ENCODE measurements around the gene UGT1A10.

DNA sequence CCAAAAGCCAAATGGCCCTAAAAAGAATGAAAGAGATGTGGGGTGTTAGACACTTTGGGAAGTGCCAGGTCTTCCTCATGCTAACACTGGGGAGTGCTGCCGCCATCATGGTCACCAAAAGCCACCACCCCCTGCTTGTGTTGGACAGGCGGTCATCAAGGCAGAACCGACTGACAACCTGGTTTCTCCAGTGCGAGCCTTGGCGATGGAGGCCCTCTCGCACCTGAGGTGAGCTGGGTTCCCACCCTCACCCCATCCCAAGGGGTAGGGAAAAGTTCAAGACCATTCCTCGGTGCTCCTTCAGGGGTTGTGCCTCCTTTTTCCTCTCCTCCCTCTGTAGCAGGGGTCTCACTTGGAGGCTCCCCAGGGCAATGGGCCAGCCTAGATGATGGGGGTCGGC, 175.5 kb downstream of the UGT1A10 start:
- TF ChIP-seq, protein P1, sequence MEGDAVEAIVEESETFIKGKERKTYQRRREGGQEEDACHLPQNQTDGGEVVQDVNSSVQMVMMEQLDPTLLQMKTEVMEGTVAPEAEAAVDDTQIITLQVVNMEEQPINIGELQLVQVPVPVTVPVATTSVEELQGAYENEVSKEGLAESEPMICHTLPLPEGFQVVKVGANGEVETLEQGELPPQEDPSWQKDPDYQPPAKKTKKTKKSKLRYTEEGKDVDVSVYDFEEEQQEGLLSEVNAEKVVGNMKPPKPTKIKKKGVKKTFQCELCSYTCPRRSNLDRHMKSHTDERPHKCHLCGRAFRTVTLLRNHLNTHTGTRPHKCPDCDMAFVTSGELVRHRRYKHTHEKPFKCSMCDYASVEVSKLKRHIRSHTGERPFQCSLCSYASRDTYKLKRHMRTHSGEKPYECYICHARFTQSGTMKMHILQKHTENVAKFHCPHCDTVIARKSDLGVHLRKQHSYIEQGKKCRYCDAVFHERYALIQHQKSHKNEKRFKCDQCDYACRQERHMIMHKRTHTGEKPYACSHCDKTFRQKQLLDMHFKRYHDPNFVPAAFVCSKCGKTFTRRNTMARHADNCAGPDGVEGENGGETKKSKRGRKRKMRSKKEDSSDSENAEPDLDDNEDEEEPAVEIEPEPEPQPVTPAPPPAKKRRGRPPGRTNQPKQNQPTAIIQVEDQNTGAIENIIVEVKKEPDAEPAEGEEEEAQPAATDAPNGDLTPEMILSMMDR (IDR thresholded peaks at IDR 0.05; ENCODE audit: insufficient read depth, low read length) = no peak
- TF ChIP-seq POLR2AphosphoS5 (IDR thresholded peaks at IDR 0.05; ENCODE audit: low read depth) = no peak

Data from HL-60 (cell line).